HEK293 (cell line): Measurements from ENCODE around the gene FAM200C.

Source experiments
- CTCF ChIA-PET: fragments of 350-600 bp; formaldehyde crosslinking; extraction: SDS; loops from one replicate; lab custom pipeline; 2021; ENCODE audit warnings: antibody characterized with exemption; lab: Yijun Ruan, JAX
- POLR2A ChIA-PET: fragments of 300-600 bp; formaldehyde crosslinking; extraction: SDS; loops from one replicate; lab custom pipeline; 2020; ENCODE audit warnings: antibody characterized with exemption, inconsistent platforms; lab: Yijun Ruan, JAX
- H3K27ac ChIP-seq: fragments of 200-500 bp; sonication (Bioruptor generic); 2 replicates; pipeline ENCODE4 v1.5.1; 2014; ENCODE audit warnings: low read depth, low read length, control low read depth, inconsistent platforms; ENCODE audit errors: extremely low read depth
- H3K36me3 ChIP-seq, 2 experiments: fragments of 200-500 bp in 1 of 2; sonication (Bioruptor generic) in 1 of 2; 1 replicate in 1 of 2; 2 replicates in 1 of 2; pipeline ENCODE4 v1.5.1; 2014 to 2017; ENCODE audit warnings: inconsistent platforms in 2 of 2, low read length in 2 of 2; ENCODE audit not compliant: control insufficient read depth in 2 of 2, insufficient read depth in 1 of 2
- H3K4me1 ChIP-seq: fragments of 200-500 bp; sonication (Bioruptor generic); 2 replicates; pipeline ENCODE4 v1.5.1; 2014; ENCODE audit warnings: mild to moderate bottlenecking, low read length, inconsistent platforms; ENCODE audit not compliant: control insufficient read depth, insufficient read depth
- H3K4me3 ChIP-seq: 2 replicates; pipeline ENCODE4 v1.5.1; 2011; ENCODE audit warnings: low read depth, mild to moderate bottlenecking, control low read depth, low read length, moderate library complexity
- H3K9me3 ChIP-seq: fragments of 200-500 bp; sonication (Bioruptor generic); 2 replicates; pipeline ENCODE4 v1.5.1; 2014; ENCODE audit warnings: low read depth, low read length, inconsistent platforms; ENCODE audit not compliant: control insufficient read depth, insufficient read depth
- GFI1B ChIP-seq: fragments of 450-650 bp; formaldehyde crosslinking; IDR thresholded peaks from 2 replicates; pipeline ENCODE4 v1.5.1; 2016; ENCODE audit warnings: missing biosample characterization, missing genetic modification characterization
- GLI2 ChIP-seq: fragments of 450-650 bp; formaldehyde crosslinking; IDR thresholded peaks from 2 replicates; pipeline ENCODE4; 2017; ENCODE audit warnings: missing biosample characterization, missing genetic modification characterization, low read depth, borderline replicate concordance
- MYNN ChIP-seq: fragments of 450-650 bp; formaldehyde crosslinking; IDR thresholded peaks from 2 replicates; pipeline ENCODE4 v1.5.1; 2016; ENCODE audit warnings: missing biosample characterization, missing genetic modification characterization, borderline replicate concordance
- PRDM2 ChIP-seq: fragments of 450-650 bp; formaldehyde crosslinking; IDR thresholded peaks from 2 replicates; pipeline ENCODE4 v1.5.1; 2016; ENCODE audit warnings: missing biosample characterization, missing genetic modification characterization, borderline replicate concordance
- TRIM28 ChIP-seq: IDR thresholded peaks from 2 replicates; pipeline ENCODE4 v1.6.1; 2011; ENCODE audit warnings: low read length, control low read depth, borderline replicate concordance
- ZNF280D ChIP-seq: fragments of 450-650 bp; formaldehyde crosslinking; IDR thresholded peaks from 2 replicates; pipeline ENCODE4 v1.5.1; 2016; ENCODE audit warnings: missing biosample characterization, missing genetic modification characterization
- ZNF366 ChIP-seq: fragments of 450-650 bp; formaldehyde crosslinking; conservative IDR thresholded peaks from 2 replicates; pipeline ENCODE4 v1.5.1; 2016; ENCODE audit warnings: missing biosample characterization, missing genetic modification characterization
- ZNF37A ChIP-seq: fragments of 450-650 bp; IDR thresholded peaks from 2 replicates; pipeline ENCODE4 v1.5.1; 2018; ENCODE audit warnings: missing biosample characterization, missing genetic modification characterization
- ZNF423 ChIP-seq: fragments of 450-650 bp; formaldehyde crosslinking; IDR thresholded peaks from 2 replicates; pipeline ENCODE4 v1.5.1; 2016; ENCODE audit warnings: missing biosample characterization, missing genetic modification characterization
- ZNF585B ChIP-seq: fragments of 450-650 bp; formaldehyde crosslinking; IDR thresholded peaks from 2 replicates; pipeline ENCODE4 v1.5.1; 2016; ENCODE audit warnings: missing biosample characterization, missing genetic modification characterization
- ZNF654 ChIP-seq: fragments of 450-650 bp; formaldehyde crosslinking; IDR thresholded peaks from 2 replicates; pipeline ENCODE4 v1.5.1; 2016; ENCODE audit warnings: low read depth, missing biosample characterization, missing genetic modification characterization
- ZNF658 ChIP-seq: fragments of 450-650 bp; formaldehyde crosslinking; IDR thresholded peaks from 2 replicates; pipeline ENCODE4; 2016; ENCODE audit warnings: missing biosample characterization, missing genetic modification characterization
- ZNF660 ChIP-seq: fragments of 450-650 bp; IDR thresholded peaks from 2 replicates; pipeline ENCODE4 v1.5.1; 2018; ENCODE audit warnings: missing biosample characterization, mild to moderate bottlenecking, missing genetic modification characterization

The FAM200C gene

GRCh38 chr5:160395111-160395510, 4.7 kb downstream of the FAM200C start:
- H3K9me3 ChIP-seq: no peaks in the 10 kb centered on the region
- no peak overlapping the region for H3K27ac ChIP-seq
- no peak overlapping the region for H3K4me3 ChIP-seq
- ChIA-PET POLR2A (no interaction called here), CTCF (interaction anchor here (1.1 to 3.7 kb wide), 2 partner anchors 18 to 373 kb away, joined by 3 to 21 read pairs; no protein-coding TSS in a partner anchor)
- H3K4me1 ChIP-seq: peaks cover 5% of the 10 kb centered on the region
- TF ChIP-seq ZNF37A (tag by site-specific recombination) (no peak), GFI1B (tag by site-specific recombination) (no peak), MYNN (tag by site-specific recombination) (no peak), ZNF585B (no peak), ZNF423 (tag by site-specific recombination) (no peak), ZNF366 (no peak), ZNF280D (no peak), PRDM2 (no peak), ZNF658 (tag by site-specific recombination) (no peak), GLI2 (tag by site-specific recombination) (no peak)
- H3K36me3 ChIP-seq: peaks cover 0 to 15% of the 10 kb centered on the region in 2 experiments

- Histone ChIP-seq H3K4me1 (no peaks in the 10 kb centered on the region), H3K9me3 (no peaks in the 10 kb centered on the region), H3K4me3 (no peak overlapping the region), H3K27ac (no peak overlapping the region), H3K36me3 (peaks cover 0 to 12% of the 10 kb centered on the region in 2 experiments; a peak in 2 of 3 replicates)
- ChIA-PET CTCF (interaction anchor here (0.6 to 3.1 kb wide), 28 partner anchors 10 to 1572 kb away, joined by 3 to 17 read pairs (median 3); partner anchors contain the start of genes C1QTNF2 and FAM200C), POLR2A (interaction anchor here (0.7 to 1.7 kb wide), 3 partner anchors 9 to 1934 kb away, joined by 3 to 18 read pairs (median 6); partner anchors contain the start of gene FAM200C)
- peak; percentile 26; the same call in 1 of the 2 replicates for TF ChIP-seq ZNF654 (tag by site-specific recombination)
- no peak for TF ChIP-seq TRIM28
- TF ChIP-seq ZNF660: peak; percentile 29; the same call in 1 of the 2 replicates
These were observed 8.8 kb downstream of the FAM200C start for GRCh38 chr5:160390787-160391696.
